HepG2 (cell line): ENCODE measurements around the gene MINDY2. TPM values are rescaled to one million over a fixed set of nuclear protein-coding genes. Genes with fewer than 3 reads are reported as not detected.

Experiments
- ATF7 ChIP-seq, 2 experiments: fragments of 450-650 bp in 1 of 2; sonication (generic) in 1 of 2; formaldehyde crosslinking in 1 of 2; IDR thresholded peaks; 2 replicates each; pipeline versions ENCODE4 v1.4.0 to v1.6.1; 2016 to 2020; ENCODE audit warnings: antibody characterized with exemption in 1 of 2, mild to moderate bottlenecking in 1 of 2, missing genetic modification reagents in 1 of 2
- NCOA2 ChIP-seq: sonication (generic); formaldehyde crosslinking; IDR thresholded peaks from 2 replicates; pipeline ENCODE4 v1.8.0; 2022; ENCODE audit warnings: inconsistent platforms
- NCOR1 ChIP-seq: fragments of 200-600 bp; sonication (generic); IDR thresholded peaks from 2 replicates; pipeline ENCODE4 v1.7.0; 2017; ENCODE audit warnings: antibody characterized with exemption, low read length, borderline replicate concordance
- NFKB2 ChIP-seq: sonication (generic); formaldehyde crosslinking; IDR thresholded peaks from 2 replicates; pipeline ENCODE4 v1.4.0; 2020; ENCODE audit warnings: missing genetic modification reagents, borderline replicate concordance
- SALL2 ChIP-seq: sonication (generic); formaldehyde crosslinking; IDR thresholded peaks from 2 replicates; pipeline ENCODE4 v1.8.1; 2023; ENCODE audit warnings: mild to moderate bottlenecking, missing genetic modification reagents, inconsistent platforms
- SMYD3 ChIP-seq: sonication (generic); formaldehyde crosslinking; IDR thresholded peaks from 2 replicates; pipeline ENCODE4 v1.8.1; 2023; ENCODE audit warnings: mild to moderate bottlenecking, missing genetic modification reagents
- U2AF1 ChIP-seq: fragments of 200-400 bp; formaldehyde crosslinking; optimal IDR thresholded peaks from 2 replicates; pipeline ENCODE3; 2017; ENCODE audit warnings: mild to moderate bottlenecking, low read depth, low read length
- YEATS2 ChIP-seq: sonication (generic); formaldehyde crosslinking; IDR thresholded peaks from 2 replicates; pipeline ENCODE4 v1.4.0; 2020; ENCODE audit warnings: missing genetic modification reagents, borderline replicate concordance
- ZNF343 ChIP-seq: sonication (generic); formaldehyde crosslinking; IDR thresholded peaks from 2 replicates; pipeline ENCODE4 v1.4.0; 2020; ENCODE audit warnings: mild to moderate bottlenecking, missing genetic modification reagents
- ZNF44 ChIP-seq: sonication (generic); formaldehyde crosslinking; IDR thresholded peaks from 2 replicates; pipeline ENCODE4 v1.5.1; 2020; ENCODE audit warnings: mild to moderate bottlenecking, missing genetic modification reagents
- ZNF552 ChIP-seq: sonication (generic); formaldehyde crosslinking; IDR thresholded peaks from 2 replicates; pipeline ENCODE4 v1.9.0; 2022; ENCODE audit warnings: missing genetic modification reagents, mild to moderate bottlenecking, borderline replicate concordance
- ZNF577 ChIP-seq: sonication (generic); formaldehyde crosslinking; IDR thresholded peaks from 2 replicates; pipeline ENCODE4 v1.4.0; 2020; ENCODE audit warnings: mild to moderate bottlenecking, low read depth, missing genetic modification reagents, borderline replicate concordance
- ZNF598 ChIP-seq: sonication (generic); formaldehyde crosslinking; IDR thresholded peaks from 2 replicates; pipeline ENCODE4 v1.5.1; 2020; ENCODE audit warnings: mild to moderate bottlenecking, missing genetic modification reagents, borderline replicate concordance
- ZNF776 ChIP-seq: sonication (generic); formaldehyde crosslinking; IDR thresholded peaks from 2 replicates; pipeline ENCODE4 v1.4.0; 2020; ENCODE audit warnings: mild to moderate bottlenecking, missing genetic modification reagents
- polyA plus RNA-seq, 8 experiments: library from polyadenylated mRNA; depleted of rRNA in 3 of 8; stranded (reverse) in 7 of 8; unstranded in 1 of 8; fragments of >200 nt; fragmentation: Illumina TruSeq in 4 of 8; extraction: Trizol in 4 of 8; gene quantifications; 2 replicates each; pipeline versions ENCODE4 v1.2.1 to v1.2.3, GENCODE V29; 2011 to 2016; ENCODE audit warnings: low read depth in 4 of 8, missing spikeins in 1 of 8, mixed read lengths in 1 of 8; ENCODE audit not compliant: insufficient read depth in 1 of 8
- total RNA-seq, 5 experiments: library from RNA; depleted of rRNA; stranded (reverse); fragments of >200 nt; fragmentation: Illumina TruSeq; extraction: Trizol; gene quantifications; 2 replicates each; pipeline ENCODE4 v1.2.3, GENCODE V29; 2016; ENCODE audit warnings: low read depth in 1 of 5
- TF ChIP-seq, protein P1 (sequence below), 2 experiments: sonication (generic) in 1 of 2; formaldehyde crosslinking in 1 of 2; IDR thresholded peaks; 2 replicates each; pipeline versions ENCODE4 v1.4.0 to v1.6.1; 2018 to 2020; ENCODE audit warnings: missing genetic modification reagents in 2 of 2, borderline replicate concordance in 1 of 2, low read depth in 1 of 2, mild to moderate bottlenecking in 1 of 2, missing biosample characterization in 1 of 2
- TF ChIP-seq, protein P2 (sequence below): sonication (generic); formaldehyde crosslinking; IDR thresholded peaks from 2 replicates; pipeline ENCODE4 v1.9.0; 2022; ENCODE audit warnings: missing genetic modification reagents, mild to moderate bottlenecking, borderline replicate concordance
- TF ChIP-seq, protein P3 (sequence below): sonication (generic); formaldehyde crosslinking; IDR thresholded peaks from 2 replicates; pipeline ENCODE4 v1.5.0; 2020; ENCODE audit warnings: mild to moderate bottlenecking, missing genetic modification reagents
- TF ChIP-seq, protein P4 (sequence below): sonication (generic); formaldehyde crosslinking; IDR thresholded peaks from 2 replicates; pipeline ENCODE4 v1.4.0; 2020; ENCODE audit warnings: missing genetic modification reagents, mild to moderate bottlenecking, borderline replicate concordance

The MINDY2 gene
- total and polyA plus RNA-seq, 2 of the 13 experiments (the other 11 are each of a cell fraction or from before 2014, with no cell fraction given) = 7.2 to 12.6 TPM

DNA sequence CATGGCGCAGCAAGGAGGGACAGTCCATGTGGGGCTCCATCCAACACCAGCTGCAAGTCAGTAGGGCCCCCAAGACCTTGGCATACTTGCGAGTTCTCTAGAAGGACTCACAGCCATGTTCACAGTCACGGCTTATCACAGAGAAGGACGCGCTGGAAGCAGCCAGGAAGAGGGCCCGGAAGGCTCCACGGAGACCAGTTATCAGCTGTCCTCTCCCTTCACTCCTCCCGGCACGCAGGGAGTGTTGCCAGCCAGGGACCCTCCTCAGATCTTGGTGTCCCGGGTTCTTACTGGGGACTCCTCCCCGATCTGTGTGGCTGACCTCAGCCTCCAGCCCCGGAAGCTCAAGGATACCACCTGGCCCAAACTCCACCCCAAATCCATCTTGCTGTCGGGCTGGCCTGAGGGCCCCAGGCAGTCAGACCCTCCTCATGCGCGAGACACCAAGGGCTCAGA, 94.4 kb downstream of the MINDY2 start (continued):
- no peak for TF ChIP-seq ZNF598 (CRISPR knock-in tag)
- no peak for TF ChIP-seq U2AF1
- TF ChIP-seq, protein P1, sequence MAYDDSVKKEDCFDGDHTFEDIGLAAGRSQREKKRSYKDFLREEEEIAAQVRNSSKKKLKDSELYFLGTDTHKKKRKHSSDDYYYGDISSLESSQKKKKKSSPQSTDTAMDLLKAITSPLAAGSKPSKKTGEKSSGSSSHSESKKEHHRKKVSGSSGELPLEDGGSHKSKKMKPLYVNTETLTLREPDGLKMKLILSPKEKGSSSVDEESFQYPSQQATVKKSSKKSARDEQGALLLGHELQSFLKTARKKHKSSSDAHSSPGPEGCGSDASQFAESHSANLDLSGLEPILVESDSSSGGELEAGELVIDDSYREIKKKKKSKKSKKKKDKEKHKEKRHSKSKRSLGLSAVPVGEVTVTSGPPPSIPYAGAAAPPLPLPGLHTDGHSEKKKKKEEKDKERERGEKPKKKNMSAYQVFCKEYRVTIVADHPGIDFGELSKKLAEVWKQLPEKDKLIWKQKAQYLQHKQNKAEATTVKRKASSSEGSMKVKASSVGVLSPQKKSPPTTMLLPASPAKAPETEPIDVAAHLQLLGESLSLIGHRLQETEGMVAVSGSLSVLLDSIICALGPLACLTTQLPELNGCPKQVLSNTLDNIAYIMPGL (CRISPR knock-in tag; IDR thresholded peaks at IDR 0.05; ENCODE audit: borderline replicate concordance in 1 of 2, low read depth in 1 of 2) = no peak
- no peak for TF ChIP-seq ZNF577
- TF ChIP-seq ZNF552 (CRISPR knock-in tag) = no peak
- no peak for TF ChIP-seq ZNF44
- TF ChIP-seq, protein P2, sequence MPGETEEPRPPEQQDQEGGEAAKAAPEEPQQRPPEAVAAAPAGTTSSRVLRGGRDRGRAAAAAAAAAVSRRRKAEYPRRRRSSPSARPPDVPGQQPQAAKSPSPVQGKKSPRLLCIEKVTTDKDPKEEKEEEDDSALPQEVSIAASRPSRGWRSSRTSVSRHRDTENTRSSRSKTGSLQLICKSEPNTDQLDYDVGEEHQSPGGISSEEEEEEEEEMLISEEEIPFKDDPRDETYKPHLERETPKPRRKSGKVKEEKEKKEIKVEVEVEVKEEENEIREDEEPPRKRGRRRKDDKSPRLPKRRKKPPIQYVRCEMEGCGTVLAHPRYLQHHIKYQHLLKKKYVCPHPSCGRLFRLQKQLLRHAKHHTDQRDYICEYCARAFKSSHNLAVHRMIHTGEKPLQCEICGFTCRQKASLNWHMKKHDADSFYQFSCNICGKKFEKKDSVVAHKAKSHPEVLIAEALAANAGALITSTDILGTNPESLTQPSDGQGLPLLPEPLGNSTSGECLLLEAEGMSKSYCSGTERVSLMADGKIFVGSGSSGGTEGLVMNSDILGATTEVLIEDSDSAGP (CRISPR knock-in tag) = no peak; the same call in 1 of the 2 replicates
- TF ChIP-seq YEATS2 (CRISPR knock-in tag) = no peak
- no peak for TF ChIP-seq SALL2 (CRISPR knock-in tag)
- no peak for TF ChIP-seq ZNF343 (CRISPR knock-in tag)
- TF ChIP-seq, protein P3, sequence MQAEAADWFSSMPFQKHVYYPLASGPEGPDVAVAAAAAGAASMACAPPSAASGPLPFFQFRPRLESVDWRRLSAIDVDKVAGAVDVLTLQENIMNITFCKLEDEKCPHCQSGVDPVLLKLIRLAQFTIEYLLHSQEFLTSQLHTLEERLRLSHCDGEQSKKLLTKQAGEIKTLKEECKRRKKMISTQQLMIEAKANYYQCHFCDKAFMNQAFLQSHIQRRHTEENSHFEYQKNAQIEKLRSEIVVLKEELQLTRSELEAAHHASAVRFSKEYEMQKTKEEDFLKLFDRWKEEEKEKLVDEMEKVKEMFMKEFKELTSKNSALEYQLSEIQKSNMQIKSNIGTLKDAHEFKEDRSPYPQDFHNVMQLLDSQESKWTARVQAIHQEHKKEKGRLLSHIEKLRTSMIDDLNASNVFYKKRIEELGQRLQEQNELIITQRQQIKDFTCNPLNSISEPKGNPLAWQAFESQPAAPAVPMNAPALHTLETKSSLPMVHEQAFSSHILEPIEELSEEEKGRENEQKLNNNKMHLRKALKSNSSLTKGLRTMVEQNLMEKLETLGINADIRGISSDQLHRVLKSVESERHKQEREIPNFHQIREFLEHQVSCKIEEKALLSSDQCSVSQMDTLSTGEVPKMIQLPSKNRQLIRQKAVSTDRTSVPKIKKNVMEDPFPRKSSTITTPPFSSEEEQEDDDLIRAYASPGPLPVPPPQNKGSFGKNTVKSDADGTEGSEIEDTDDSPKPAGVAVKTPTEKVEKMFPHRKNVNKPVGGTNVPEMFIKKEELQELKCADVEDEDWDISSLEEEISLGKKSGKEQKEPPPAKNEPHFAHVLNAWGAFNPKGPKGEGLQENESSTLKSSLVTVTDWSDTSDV (CRISPR knock-in tag) = 0 out of 2 replicates have a peak, but pooled peaks have one; percentile 15
- TF ChIP-seq NCOA2 = no peak
- no peak for TF ChIP-seq ZNF776 (CRISPR knock-in tag)
- no peak for TF ChIP-seq NFKB2 (CRISPR knock-in tag)
- TF ChIP-seq NCOR1 = no peak
- no peak for TF ChIP-seq SMYD3 (CRISPR knock-in tag)
- TF ChIP-seq, protein P4, sequence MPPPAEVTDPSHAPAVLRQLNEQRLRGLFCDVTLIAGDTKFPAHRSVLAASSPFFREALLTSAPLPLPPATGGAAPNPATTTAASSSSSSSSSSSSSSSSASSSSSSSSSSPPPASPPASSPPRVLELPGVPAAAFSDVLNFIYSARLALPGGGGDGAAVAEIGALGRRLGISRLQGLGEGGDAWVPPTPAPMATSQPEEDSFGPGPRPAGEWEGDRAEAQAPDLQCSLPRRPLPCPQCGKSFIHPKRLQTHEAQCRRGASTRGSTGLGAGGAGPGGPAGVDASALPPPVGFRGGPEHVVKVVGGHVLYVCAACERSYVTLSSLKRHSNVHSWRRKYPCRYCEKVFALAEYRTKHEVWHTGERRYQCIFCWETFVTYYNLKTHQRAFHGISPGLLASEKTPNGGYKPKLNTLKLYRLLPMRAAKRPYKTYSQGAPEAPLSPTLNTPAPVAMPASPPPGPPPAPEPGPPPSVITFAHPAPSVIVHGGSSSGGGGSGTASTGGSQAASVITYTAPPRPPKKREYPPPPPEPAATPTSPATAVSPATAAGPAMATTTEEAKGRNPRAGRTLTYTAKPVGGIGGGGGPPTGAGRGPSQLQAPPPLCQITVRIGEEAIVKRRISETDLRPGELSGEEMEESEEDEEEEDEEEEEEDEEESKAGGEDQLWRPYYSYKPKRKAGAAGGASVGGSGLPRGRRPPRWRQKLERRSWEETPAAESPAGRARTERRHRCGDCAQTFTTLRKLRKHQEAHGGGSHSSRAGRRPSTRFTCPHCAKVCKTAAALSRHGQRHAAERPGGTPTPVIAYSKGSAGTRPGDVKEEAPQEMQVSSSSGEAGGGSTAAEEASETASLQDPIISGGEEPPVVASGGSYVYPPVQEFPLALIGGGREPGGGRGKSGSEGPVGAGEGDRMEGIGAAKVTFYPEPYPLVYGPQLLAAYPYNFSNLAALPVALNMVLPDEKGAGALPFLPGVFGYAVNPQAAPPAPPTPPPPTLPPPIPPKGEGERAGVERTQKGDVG (CRISPR knock-in tag) = no peak
- TF ChIP-seq ATF7 (IDR thresholded peaks at IDR 0.05) = no peak
- TF ChIP-seq ATF7 (CRISPR knock-in tag; IDR thresholded peaks at IDR 0.05) = no peak
